BLaER1 (cell line): ENCODE results near the gene IDH3A.

Experiments used
- H3K27ac ChIP-seq: shearing (Covaris generic); formaldehyde crosslinking; 2 replicates; pipeline ENCODE4 v1.8.1; 2022
- H3K27me3 ChIP-seq: shearing (Covaris generic); formaldehyde crosslinking; 2 replicates; pipeline ENCODE4 v1.8.1; 2022
- H3K36me3 ChIP-seq: shearing (Covaris generic); formaldehyde crosslinking; 2 replicates; pipeline ENCODE4 v1.8.1; 2022
- H3K4me1 ChIP-seq: shearing (Covaris generic); formaldehyde crosslinking; 2 replicates; pipeline ENCODE4 v1.8.1; 2022
- H3K4me2 ChIP-seq: shearing (Covaris generic); formaldehyde crosslinking; 2 replicates; pipeline ENCODE4 v1.8.1; 2022
- H3K4me3 ChIP-seq: shearing (Covaris generic); formaldehyde crosslinking; 2 replicates; pipeline ENCODE4 v1.8.1; 2022
- H3K9ac ChIP-seq: shearing (Covaris generic); formaldehyde crosslinking; 2 replicates; pipeline ENCODE4 v1.8.1; 2022
- H3K9me3 ChIP-seq: shearing (Covaris generic); formaldehyde crosslinking; 2 replicates; pipeline ENCODE4 v1.8.1; 2022
- H4K20me1 ChIP-seq: shearing (Covaris generic); formaldehyde crosslinking; 2 replicates; pipeline ENCODE4 v1.8.1; 2022
- Cebpa-rat ChIP-seq: shearing (Covaris generic); IDR thresholded peaks from 2 replicates; pipeline ENCODE4 v1.8.1; 2022

The IDH3A gene

GRCh38 chr15:78107471-78107870 lies 41.7 kb upstream of the IDH3A start:
- Histone ChIP-seq H3K4me2 (no peak overlapping the region), H3K27me3 (no peaks in the 10 kb centered on the region), H3K9ac (no peak overlapping the region)

GRCh38 chr15:78108300-78109084 lies 40.7 kb upstream of the IDH3A start:
- no peaks in the 10 kb centered on the region for H3K36me3 ChIP-seq
- peaks cover 30% of the 10 kb centered on the region for H3K4me1 ChIP-seq
- H3K27ac ChIP-seq: no peak overlapping the region; the same call in 1 of the 2 replicates
- H3K4me3 ChIP-seq: no peak overlapping the region
- no peak for TF ChIP-seq Cebpa-rat
- H3K27me3 ChIP-seq: no peaks in the 10 kb centered on the region
- H3K9ac ChIP-seq: no peak overlapping the region
- H3K4me2 ChIP-seq: no peak overlapping the region
- no peaks in the 10 kb centered on the region for H3K9me3 ChIP-seq
- no peaks in the 10 kb centered on the region for H4K20me1 ChIP-seq

More at GRCh38 chr15:78107471-78107870, 41.7 kb upstream of the IDH3A start:
- Histone ChIP-seq H3K27ac (no peak overlapping the region), H3K4me3 (no peak overlapping the region), H3K9me3 (no peaks in the 10 kb centered on the region), H3K36me3 (no peaks in the 10 kb centered on the region), H4K20me1 (no peaks in the 10 kb centered on the region), H3K4me1 (peaks cover 36% of the 10 kb centered on the region)
- no peak for TF ChIP-seq Cebpa-rat

- no peak overlapping the region for H3K27ac ChIP-seq
- H3K27me3 ChIP-seq: no peaks in the 10 kb centered on the region
- no peaks in the 10 kb centered on the region for H3K9me3 ChIP-seq
- H3K4me3 ChIP-seq: no peak overlapping the region
- H4K20me1 ChIP-seq: no peaks in the 10 kb centered on the region
- TF ChIP-seq Cebpa-rat: no peak
- no peak overlapping the region for H3K4me2 ChIP-seq
- H3K9ac ChIP-seq: no peak overlapping the region
- H3K4me1 ChIP-seq: peaks cover 30% of the 10 kb centered on the region
- H3K36me3 ChIP-seq: no peaks in the 10 kb centered on the region
These were observed 40.0 kb upstream of the IDH3A start for GRCh38 chr15:78109156-78109555.

- no peaks in the 10 kb centered on the region for H3K27me3 ChIP-seq
- no peaks in the 10 kb centered on the region for H4K20me1 ChIP-seq
- no peak overlapping the region for H3K27ac ChIP-seq
- H3K4me2 ChIP-seq: no peak overlapping the region
- no peaks in the 10 kb centered on the region for H3K36me3 ChIP-seq
- TF ChIP-seq Cebpa-rat: no peak
- H3K9me3 ChIP-seq: no peaks in the 10 kb centered on the region
- H3K4me3 ChIP-seq: no peak overlapping the region
- H3K4me1 ChIP-seq: peaks cover 32% of the 10 kb centered on the region
- H3K9ac ChIP-seq: no peak overlapping the region
These were observed 39.1 kb upstream of the IDH3A start for GRCh38 chr15:78110096-78110495.

GRCh38 chr15:78110916-78111475 lies 38.2 kb upstream of the IDH3A start:
- TF ChIP-seq Cebpa-rat: no peak
- Histone ChIP-seq H3K27me3 (no peaks in the 10 kb centered on the region), H3K36me3 (no peaks in the 10 kb centered on the region), H3K27ac (no peak overlapping the region), H3K9ac (no peak overlapping the region), H3K4me2 (no peak overlapping the region), H3K9me3 (no peaks in the 10 kb centered on the region), H3K4me3 (no peak overlapping the region), H4K20me1 (no peaks in the 10 kb centered on the region), H3K4me1 (peaks cover 26% of the 10 kb centered on the region)

- Histone ChIP-seq H3K4me2 (no peak overlapping the region), H4K20me1 (no peaks in the 10 kb centered on the region), H3K9ac (no peak overlapping the region), H3K27me3 (no peaks in the 10 kb centered on the region), H3K9me3 (no peaks in the 10 kb centered on the region), H3K4me3 (no peak overlapping the region), H3K4me1 (peaks cover 20% of the 10 kb centered on the region), H3K36me3 (no peaks in the 10 kb centered on the region), H3K27ac (no peak overlapping the region)
- TF ChIP-seq Cebpa-rat: no peak
These were observed 37.4 kb upstream of the IDH3A start for GRCh38 chr15:78111788-78112187.

GRCh38 chr15:78112551-78112950 lies 36.6 kb upstream of the IDH3A start:
- Histone ChIP-seq H3K4me1 (peaks cover 20% of the 10 kb centered on the region), H4K20me1 (no peaks in the 10 kb centered on the region), H3K36me3 (no peaks in the 10 kb centered on the region), H3K9ac (no peak overlapping the region), H3K4me2 (no peak overlapping the region), H3K4me3 (no peak overlapping the region), H3K27me3 (no peaks in the 10 kb centered on the region), H3K27ac (no peak overlapping the region), H3K9me3 (no peaks in the 10 kb centered on the region)
- TF ChIP-seq Cebpa-rat: no peak

GRCh38 chr15:78120523-78120922 lies 28.6 kb upstream of the IDH3A start:
- Histone ChIP-seq H3K4me2 (no peak overlapping the region), H3K36me3 (no peaks in the 10 kb centered on the region), H3K4me3 (no peak overlapping the region), H3K9ac (no peak overlapping the region), H3K9me3 (no peaks in the 10 kb centered on the region), H3K27me3 (no peaks in the 10 kb centered on the region), H4K20me1 (no peaks in the 10 kb centered on the region), H3K27ac (no peak overlapping the region), H3K4me1 (no peaks in the 10 kb centered on the region)
- no peak for TF ChIP-seq Cebpa-rat

- Histone ChIP-seq H3K9ac (no peak overlapping the region), H3K4me2 (no peak overlapping the region)
These were observed 23.9 kb upstream of the IDH3A start for GRCh38 chr15:78125267-78125666.

GRCh38 chr15:78127882-78128281 lies 21.3 kb upstream of the IDH3A start:
- Histone ChIP-seq H3K27me3 (no peaks in the 10 kb centered on the region), H3K4me1 (peaks cover 15% of the 10 kb centered on the region), H3K4me3 (no peak overlapping the region), H3K9ac (no peak overlapping the region), H3K36me3 (no peaks in the 10 kb centered on the region), H3K4me2 (no peak overlapping the region), H3K9me3 (no peaks in the 10 kb centered on the region), H4K20me1 (no peaks in the 10 kb centered on the region), H3K27ac (no peak overlapping the region)
- no peak for TF ChIP-seq Cebpa-rat

More at GRCh38 chr15:78125267-78125666, 23.9 kb upstream of the IDH3A start:
- no peaks in the 10 kb centered on the region for H4K20me1 ChIP-seq
- H3K27ac ChIP-seq: no peak overlapping the region
- no peaks in the 10 kb centered on the region for H3K4me1 ChIP-seq
- no peak for TF ChIP-seq Cebpa-rat
- H3K9me3 ChIP-seq: no peaks in the 10 kb centered on the region
- no peak overlapping the region for H3K4me3 ChIP-seq
- H3K36me3 ChIP-seq: no peaks in the 10 kb centered on the region
- H3K27me3 ChIP-seq: no peaks in the 10 kb centered on the region
